Measurements from ENCODE around the gene AK2. TPM values are rescaled to one million over a fixed set of nuclear protein-coding genes. Genes with fewer than 3 reads are reported as not detected.

The AK2 gene
- 136 to 168 TPM (median 143 TPM) in 5 replicates for total RNA-seq (2022; extraction: Qiagen RNA extraction)

GRCh38 chr1:33036526-33037503 lies at the start of gene AK2:
AK2 (minus strand) TSS chr1:33036883; CDS start chr1:33036828, 55 bp downstream.

GRCh38 chr1:33080885-33081553 lies 44.3 kb upstream of the AK2 start, which contains the start of gene AZIN2:
AZIN2 (plus strand) TSS chr1:33081153; CDS start chr1:33082250, 1,097 bp downstream.

GRCh38 chr1:32964461-32965250 lies 72.0 kb downstream of the AK2 start, which contains the start of gene RNF19B:
RNF19B (minus strand) TSS chr1:32964809; CDS start chr1:32964685, 124 bp downstream.

Other genes starting within 250 kb of the AK2 start
- gene YARS1, start 219.5 kb downstream of the AK2 start, total RNA-seq (2022; extraction: Qiagen RNA extraction) = 53.5 to 84.7 TPM (median 58.7 TPM) in 5 replicates
- gene S100PBP, start 219.2 kb downstream of the AK2 start, total RNA-seq (2022; extraction: Qiagen RNA extraction) = 13.5 to 17.3 TPM (median 15.9 TPM) in 5 replicates
- 0.18 to 0.64 TPM (median 0.32 TPM) in 5 replicates for gene FNDC5, start 166.0 kb downstream of the AK2 start, total RNA-seq (2022; extraction: Qiagen RNA extraction)
- 0.11 to 0.66 TPM (median 0.44 TPM) in 5 replicates for gene HPCA, start 150.4 kb downstream of the AK2 start, total RNA-seq (2022; extraction: Qiagen RNA extraction)
- 27.0 to 46.1 TPM (median 44.1 TPM) in 5 replicates for gene TMEM54, start 135.5 kb downstream of the AK2 start, total RNA-seq (2022; extraction: Qiagen RNA extraction)
- 16.6 to 17.7 TPM (median 17.5 TPM) in 5 replicates for gene RNF19B, start 72.1 kb downstream of the AK2 start, total RNA-seq (2022; extraction: Qiagen RNA extraction)
- gene AZIN2, start 44.3 kb upstream of the AK2 start, total RNA-seq (2022; extraction: Qiagen RNA extraction) = 0.57 to 1.1 TPM (median 0.76 TPM) in 5 replicates
- gene TRIM62, start 145.2 kb upstream of the AK2 start, total RNA-seq (2022; extraction: Qiagen RNA extraction) = 1.7 to 2.3 TPM (median 2.1 TPM) in 5 replicates
- 9.3 to 12.3 TPM (median 10.8 TPM) in 5 replicates for gene ZNF362, start 219.6 kb upstream of the AK2 start, total RNA-seq (2022; extraction: Qiagen RNA extraction)

Measured in A549 treated with AZD2906 at 1 μM for 4 hours (cell line).